SK-N-SH (cell line): ENCODE results near the gene MEF2A. TPM values are rescaled to one million over a fixed set of nuclear protein-coding genes. Genes with fewer than 3 reads are reported as not detected.

ENCODE experiments used
- CTCF ChIA-PET: fragments of 300-600, 350-600 bp; formaldehyde crosslinking; extraction: SDS; loops from one replicate; lab custom pipeline; 2021; lab: Yijun Ruan, JAX
- POLR2A ChIA-PET: fragments of 350-600 bp; sonication (Branson Sonifier 250); formaldehyde crosslinking; extraction: SDS; loops from one replicate; lab custom pipeline; 2020; ENCODE audit warnings: antibody characterized with exemption, inconsistent platforms; lab: Yijun Ruan, JAX
- DNase-seq: peaks from one replicate; pipeline ENCODE4 v3.0.0; 2012
- H2AFZ ChIP-seq: fragments of 200-600 bp; sonication (generic); 2 replicates; pipeline ENCODE4 v1.8.1; 2016; ENCODE audit warnings: antibody characterized with exemption, mild to moderate bottlenecking, low read depth
- H3F3A ChIP-seq: fragments of 200-600 bp; sonication (generic); replicated peaks from 2 replicates; pipeline ENCODE3; 2016; ENCODE audit warnings: antibody characterized with exemption, mild to moderate bottlenecking; ENCODE audit not compliant: insufficient read depth
- H3K27ac ChIP-seq, 2 experiments: fragments of 200-500 bp in 1 of 2; fragments of 200-600 bp in 1 of 2; sonication (Bioruptor generic) in 1 of 2; sonication (generic), shearing (Covaris generic) in 1 of 2; 2 replicates each; pipeline versions ENCODE4 v1.5.1 to v1.6.1; 2014 to 2016; ENCODE audit warnings: low read depth in 2 of 2, inconsistent platforms in 1 of 2, low read length in 1 of 2, mild to moderate bottlenecking in 1 of 2, mixed read lengths in 1 of 2
- H3K27me3 ChIP-seq: fragments of 200-600 bp; sonication (generic), shearing (Covaris generic); 2 replicates; pipeline ENCODE4 v1.6.1; 2016; ENCODE audit warnings: mixed run types; ENCODE audit not compliant: insufficient read depth
- H3K36me3 ChIP-seq, 2 experiments: fragments of 200-500 bp in 1 of 2; fragments of 200-600 bp in 1 of 2; sonication (Bioruptor generic) in 1 of 2; sonication (generic) in 1 of 2; replicated peaks in 1 of 2; 2 replicates each; pipeline versions ENCODE3 to v1.5.1; 2014 to 2016; ENCODE audit warnings: low read length in 1 of 2, mild to moderate bottlenecking in 1 of 2; ENCODE audit not compliant: insufficient read depth in 2 of 2, control insufficient read depth in 1 of 2
- H3K4me1 ChIP-seq, 2 experiments: fragments of 200-500 bp in 1 of 2; fragments of 200-600 bp in 1 of 2; sonication (Bioruptor generic) in 1 of 2; sonication (generic), shearing (Covaris generic) in 1 of 2; 2 replicates each; pipeline versions ENCODE4 v1.5.1 to v1.6.1; 2014 to 2016; ENCODE audit warnings: low read depth in 1 of 2, low read length in 1 of 2, mixed run types in 1 of 2; ENCODE audit not compliant: insufficient read depth in 2 of 2, control insufficient read depth in 1 of 2
- H3K4me2 ChIP-seq: fragments of 200-600 bp; sonication (generic), shearing (Covaris generic); 2 replicates; pipeline ENCODE4 v1.6.1; 2017; ENCODE audit warnings: mixed run types
- H3K4me3 ChIP-seq, 2 experiments: fragments of 200-500 bp in 1 of 2; fragments of 200-600 bp in 1 of 2; sonication (Bioruptor generic) in 1 of 2; sonication (generic), shearing (Covaris generic) in 1 of 2; 2 replicates each; pipeline versions ENCODE4 v1.5.1 to v1.8.1; 2014 to 2016; ENCODE audit warnings: low read depth in 2 of 2, inconsistent platforms in 1 of 2, low read length in 1 of 2, mild to moderate bottlenecking in 1 of 2, mixed read lengths in 1 of 2, moderate library complexity in 1 of 2
- H3K79me2 ChIP-seq: fragments of 200-600 bp; sonication (generic); 2 replicates; pipeline ENCODE4 v1.8.1; 2017; ENCODE audit warnings: mild to moderate bottlenecking; ENCODE audit not compliant: insufficient read depth
- H3K9ac ChIP-seq: fragments of 200-600 bp; sonication (generic); 2 replicates; pipeline ENCODE4 v1.6.1; 2017; ENCODE audit warnings: mixed run types
- H3K9me2 ChIP-seq: fragments of 200-600 bp; sonication (generic); 2 replicates; pipeline ENCODE4 v1.6.1; 2017; ENCODE audit warnings: mixed run types
- H3K9me3 ChIP-seq: fragments of 200-600 bp; sonication (generic); 2 replicates; pipeline ENCODE4 v1.6.1; 2017; ENCODE audit warnings: mixed run types, mild to moderate bottlenecking, moderate library complexity
- H4K20me1 ChIP-seq: fragments of 200-600 bp; sonication (generic); 2 replicates; pipeline ENCODE4 v1.6.1; 2017; ENCODE audit warnings: mild to moderate bottlenecking, mixed run types; ENCODE audit not compliant: insufficient read depth
- EZH2phosphoT487 ChIP-seq: fragments of 200-600 bp; sonication (generic); IDR thresholded peaks from 2 replicates; pipeline ENCODE4 v1.6.1; 2017; ENCODE audit warnings: low read depth, mixed run types, mild to moderate bottlenecking, antibody characterized with exemption, moderate library complexity, borderline replicate concordance
- FOXM1 ChIP-seq: IDR thresholded peaks from 2 replicates; pipeline ENCODE4 v1.4.0; 2012; ENCODE audit warnings: low read depth, mild to moderate bottlenecking
- GABPA ChIP-seq: IDR thresholded peaks from 2 replicates; pipeline ENCODE4 v1.4.0; 2012; ENCODE audit warnings: low read depth, mild to moderate bottlenecking
- MEF2A ChIP-seq: IDR thresholded peaks from 2 replicates; pipeline ENCODE4 v1.4.0; 2012; ENCODE audit warnings: low read depth, borderline replicate concordance
- MXI1 ChIP-seq: IDR thresholded peaks from 2 replicates; pipeline ENCODE4 v1.6.1; 2012; ENCODE audit warnings: mild to moderate bottlenecking, low read depth, low read length, improper control_type of control experiment
- NFIC ChIP-seq: IDR thresholded peaks from 2 replicates; pipeline ENCODE4 v1.4.0; 2012; ENCODE audit warnings: borderline replicate concordance
- POLR2AphosphoS5 ChIP-seq: IDR thresholded peaks from 2 replicates; pipeline ENCODE4 v1.6.1; 2012; ENCODE audit warnings: low read depth, low read length
- RAD21 ChIP-seq: IDR thresholded peaks from 2 replicates; pipeline ENCODE4 v1.6.1; 2012; ENCODE audit warnings: mild to moderate bottlenecking, low read length
- RCOR1 ChIP-seq: fragments of 150-350 bp; IDR thresholded peaks from 2 replicates; pipeline ENCODE4 v1.6.1; 2017; ENCODE audit warnings: antibody characterized with exemption, low read length
- RFX5 ChIP-seq: IDR thresholded peaks from 2 replicates; pipeline ENCODE4 v1.6.1; 2012; ENCODE audit warnings: mild to moderate bottlenecking, improper control_type of control experiment, low read length
- RXRA ChIP-seq: IDR thresholded peaks from 2 replicates; pipeline ENCODE4 v1.4.0; 2012; ENCODE audit warnings: low read depth, mild to moderate bottlenecking, borderline replicate concordance
- TCF12 ChIP-seq: IDR thresholded peaks from 2 replicates; pipeline ENCODE4 v1.4.0; 2012
- YY1 ChIP-seq: IDR thresholded peaks from 2 replicates; pipeline ENCODE4 v1.4.0; 2012; ENCODE audit warnings: low read depth, mild to moderate bottlenecking
- WGBS: methylation state at CpG from one replicate; pipeline ENCODE4 v1.1.6; 2017; ENCODE audit warnings: low lambda C conversion rate; 5-methylcytosine and 5-hydroxymethylcytosine counted together
- polyA plus RNA-seq, 3 experiments: library from polyadenylated mRNA; depleted of rRNA; stranded (reverse); fragments of >200 nt; gene quantifications; 2 replicates each; pipeline ENCODE4 v1.2.3, GENCODE V29; 2012
- TF ChIP-seq, protein P1 (sequence below): IDR thresholded peaks from 2 replicates; pipeline ENCODE4 v1.4.0; 2012; ENCODE audit warnings: low read depth, borderline replicate concordance
- TF ChIP-seq, protein P2 (sequence below): IDR thresholded peaks from 2 replicates; pipeline ENCODE4; 2012
- TF ChIP-seq, protein P3 (sequence below): IDR thresholded peaks from 2 replicates; pipeline ENCODE4 v1.6.1; 2012; ENCODE audit warnings: mild to moderate bottlenecking, low read depth, low read length, moderate library complexity
- TF ChIP-seq, protein P4 (sequence below): IDR thresholded peaks from 2 replicates; pipeline ENCODE4 v1.4.0; 2012; ENCODE audit warnings: low read depth, borderline replicate concordance

Gene MEF2A
- polyA plus RNA-seq, 1 of the 3 experiments (the other 2 are of a cell fraction): 20.9 TPM

DNA sequence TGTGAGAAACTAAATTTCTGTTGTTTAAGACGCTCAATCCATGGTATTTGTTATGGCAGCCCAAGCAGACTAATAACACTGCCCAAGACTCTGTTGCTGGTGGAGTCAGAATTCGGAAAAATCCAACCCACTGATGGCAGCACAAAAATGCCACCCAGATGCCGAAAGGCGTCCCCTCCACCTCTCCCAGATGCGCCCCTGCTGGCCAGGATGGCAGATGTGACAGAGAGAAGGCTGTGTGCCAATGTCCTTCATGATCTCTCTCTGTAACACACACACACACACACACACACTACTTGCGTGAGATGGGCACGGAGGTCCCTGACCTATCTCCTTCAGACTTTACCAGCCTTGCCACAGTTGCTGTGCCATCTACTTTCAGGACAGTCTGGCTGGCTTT is 178.4 kb downstream of the MEF2A start:
- Histone ChIP-seq H3K9me2 (no peaks in the 10 kb centered on the region), H3F3A (no peaks in the 10 kb centered on the region), H3K4me2 (no peak overlapping the region), H2AFZ (no peak overlapping the region), H3K27me3 (no peaks in the 10 kb centered on the region), H3K4me1 (no peaks in the 10 kb centered on the region), H3K27ac (no peak overlapping the region), H4K20me1 (no peaks in the 10 kb centered on the region), H3K79me2 (no peaks in the 10 kb centered on the region), H3K9me3 (no peaks in the 10 kb centered on the region), H3K9ac (no peak overlapping the region), H3K4me3 (no peak overlapping the region), H3K36me3 (no peaks in the 10 kb centered on the region)
- ChIA-PET POLR2A (no interaction called here), CTCF (no interaction called here)
- DNase-seq: no peak
- TF ChIP-seq YY1: no peak
- no peak for TF ChIP-seq RXRA
- TF ChIP-seq, protein P1, sequence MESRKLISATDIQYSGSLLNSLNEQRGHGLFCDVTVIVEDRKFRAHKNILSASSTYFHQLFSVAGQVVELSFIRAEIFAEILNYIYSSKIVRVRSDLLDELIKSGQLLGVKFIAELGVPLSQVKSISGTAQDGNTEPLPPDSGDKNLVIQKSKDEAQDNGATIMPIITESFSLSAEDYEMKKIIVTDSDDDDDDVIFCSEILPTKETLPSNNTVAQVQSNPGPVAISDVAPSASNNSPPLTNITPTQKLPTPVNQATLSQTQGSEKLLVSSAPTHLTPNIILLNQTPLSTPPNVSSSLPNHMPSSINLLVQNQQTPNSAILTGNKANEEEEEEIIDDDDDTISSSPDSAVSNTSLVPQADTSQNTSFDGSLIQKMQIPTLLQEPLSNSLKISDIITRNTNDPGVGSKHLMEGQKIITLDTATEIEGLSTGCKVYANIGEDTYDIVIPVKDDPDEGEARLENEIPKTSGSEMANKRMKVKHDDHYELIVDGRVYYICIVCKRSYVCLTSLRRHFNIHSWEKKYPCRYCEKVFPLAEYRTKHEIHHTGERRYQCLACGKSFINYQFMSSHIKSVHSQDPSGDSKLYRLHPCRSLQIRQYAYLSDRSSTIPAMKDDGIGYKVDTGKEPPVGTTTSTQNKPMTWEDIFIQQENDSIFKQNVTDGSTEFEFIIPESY: no peak
- no peak for TF ChIP-seq GABPA
- TF ChIP-seq FOXM1: no peak
- no peak for TF ChIP-seq MXI1
- 85% methylated on average over 7 of the region's 7 CpGs for WGBS

DNA sequence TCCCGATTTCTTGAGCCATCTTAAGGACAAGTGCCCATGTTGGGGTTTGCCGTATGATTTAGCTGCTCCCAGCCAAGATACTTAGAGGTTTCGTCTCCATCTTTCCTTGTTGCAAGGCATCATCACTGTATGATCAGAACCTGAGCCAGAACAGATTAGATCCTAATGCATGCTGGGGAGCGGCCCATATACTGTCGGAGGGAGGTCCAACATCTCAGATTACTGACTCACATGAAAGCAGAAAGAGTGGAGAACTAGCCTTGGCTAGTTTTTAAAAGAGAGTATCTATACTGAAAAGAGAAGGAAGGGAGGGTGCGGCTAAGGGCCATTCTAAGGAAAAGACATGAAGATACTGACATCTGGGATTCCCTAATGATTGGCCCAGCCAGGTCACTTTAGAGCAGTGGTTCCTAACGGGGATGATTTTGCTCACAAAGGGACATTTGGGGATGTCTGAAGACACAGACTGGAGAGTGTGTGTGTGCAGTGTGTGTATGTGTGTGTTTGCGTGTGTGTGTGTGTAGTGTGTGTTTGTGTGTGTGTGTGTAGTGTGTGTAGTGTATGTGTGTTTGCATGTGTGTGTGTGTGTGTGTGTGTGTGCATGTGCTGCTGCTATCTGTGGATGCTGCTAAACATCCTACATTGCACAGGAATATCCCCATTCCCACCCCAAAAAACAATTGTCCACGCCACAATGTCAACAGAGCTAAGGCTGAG is 179.7 kb downstream of the MEF2A start:
- H2AFZ ChIP-seq: no peak overlapping the region
- H3K27me3 ChIP-seq: no peaks in the 10 kb centered on the region
- no peaks in the 10 kb centered on the region for H3F3A ChIP-seq
- no peaks in the 10 kb centered on the region for H3K36me3 ChIP-seq
- no peak overlapping the region for H3K4me2 ChIP-seq
- no peaks in the 10 kb centered on the region for H3K9me3 ChIP-seq
- no peak overlapping the region for H3K27ac ChIP-seq
- WGBS: 76% methylated on average over 9 of the region's 9 CpGs
- no peak for DNase-seq
- no peak for TF ChIP-seq FOXM1
- TF ChIP-seq, protein P2, sequence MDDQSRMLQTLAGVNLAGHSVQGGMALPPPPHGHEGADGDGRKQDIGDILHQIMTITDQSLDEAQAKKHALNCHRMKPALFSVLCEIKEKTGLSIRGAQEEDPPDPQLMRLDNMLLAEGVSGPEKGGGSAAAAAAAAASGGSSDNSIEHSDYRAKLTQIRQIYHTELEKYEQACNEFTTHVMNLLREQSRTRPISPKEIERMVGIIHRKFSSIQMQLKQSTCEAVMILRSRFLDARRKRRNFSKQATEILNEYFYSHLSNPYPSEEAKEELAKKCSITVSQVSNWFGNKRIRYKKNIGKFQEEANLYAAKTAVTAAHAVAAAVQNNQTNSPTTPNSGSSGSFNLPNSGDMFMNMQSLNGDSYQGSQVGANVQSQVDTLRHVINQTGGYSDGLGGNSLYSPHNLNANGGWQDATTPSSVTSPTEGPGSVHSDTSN: no peak
- TF ChIP-seq, protein P3, sequence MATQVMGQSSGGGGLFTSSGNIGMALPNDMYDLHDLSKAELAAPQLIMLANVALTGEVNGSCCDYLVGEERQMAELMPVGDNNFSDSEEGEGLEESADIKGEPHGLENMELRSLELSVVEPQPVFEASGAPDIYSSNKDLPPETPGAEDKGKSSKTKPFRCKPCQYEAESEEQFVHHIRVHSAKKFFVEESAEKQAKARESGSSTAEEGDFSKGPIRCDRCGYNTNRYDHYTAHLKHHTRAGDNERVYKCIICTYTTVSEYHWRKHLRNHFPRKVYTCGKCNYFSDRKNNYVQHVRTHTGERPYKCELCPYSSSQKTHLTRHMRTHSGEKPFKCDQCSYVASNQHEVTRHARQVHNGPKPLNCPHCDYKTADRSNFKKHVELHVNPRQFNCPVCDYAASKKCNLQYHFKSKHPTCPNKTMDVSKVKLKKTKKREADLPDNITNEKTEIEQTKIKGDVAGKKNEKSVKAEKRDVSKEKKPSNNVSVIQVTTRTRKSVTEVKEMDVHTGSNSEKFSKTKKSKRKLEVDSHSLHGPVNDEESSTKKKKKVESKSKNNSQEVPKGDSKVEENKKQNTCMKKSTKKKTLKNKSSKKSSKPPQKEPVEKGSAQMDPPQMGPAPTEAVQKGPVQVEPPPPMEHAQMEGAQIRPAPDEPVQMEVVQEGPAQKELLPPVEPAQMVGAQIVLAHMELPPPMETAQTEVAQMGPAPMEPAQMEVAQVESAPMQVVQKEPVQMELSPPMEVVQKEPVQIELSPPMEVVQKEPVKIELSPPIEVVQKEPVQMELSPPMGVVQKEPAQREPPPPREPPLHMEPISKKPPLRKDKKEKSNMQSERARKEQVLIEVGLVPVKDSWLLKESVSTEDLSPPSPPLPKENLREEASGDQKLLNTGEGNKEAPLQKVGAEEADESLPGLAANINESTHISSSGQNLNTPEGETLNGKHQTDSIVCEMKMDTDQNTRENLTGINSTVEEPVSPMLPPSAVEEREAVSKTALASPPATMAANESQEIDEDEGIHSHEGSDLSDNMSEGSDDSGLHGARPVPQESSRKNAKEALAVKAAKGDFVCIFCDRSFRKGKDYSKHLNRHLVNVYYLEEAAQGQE: no peak
- TF ChIP-seq MEF2A: no peak
- TF ChIP-seq NFIC: no peak
- no peak for TF ChIP-seq TCF12
- TF ChIP-seq, protein P4, sequence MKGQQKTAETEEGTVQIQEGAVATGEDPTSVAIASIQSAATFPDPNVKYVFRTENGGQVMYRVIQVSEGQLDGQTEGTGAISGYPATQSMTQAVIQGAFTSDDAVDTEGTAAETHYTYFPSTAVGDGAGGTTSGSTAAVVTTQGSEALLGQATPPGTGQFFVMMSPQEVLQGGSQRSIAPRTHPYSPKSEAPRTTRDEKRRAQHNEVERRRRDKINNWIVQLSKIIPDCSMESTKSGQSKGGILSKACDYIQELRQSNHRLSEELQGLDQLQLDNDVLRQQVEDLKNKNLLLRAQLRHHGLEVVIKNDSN: no peak
- TF ChIP-seq RCOR1: no peak
- TF ChIP-seq GABPA: no peak
- TF ChIP-seq POLR2AphosphoS5: no peak
- TF ChIP-seq, protein P1: no peak
- no peak for TF ChIP-seq RFX5
- TF ChIP-seq RAD21: no peak
- TF ChIP-seq EZH2phosphoT487: no peak
- TF ChIP-seq YY1: no peak
- no peaks in the 10 kb centered on the region for H4K20me1 ChIP-seq
- CTCF ChIA-PET: interaction anchor here (0.9 kb wide), 1 partner anchor 11 kb away, joined by 4 read pairs; no protein-coding TSS in a partner anchor
- H3K4me3 ChIP-seq: no peak overlapping the region
- POLR2A ChIA-PET: no interaction called here
- H3K9me2 ChIP-seq: no peaks in the 10 kb centered on the region
- H3K4me1 ChIP-seq: no peaks in the 10 kb centered on the region
- H3K79me2 ChIP-seq: no peaks in the 10 kb centered on the region
- no peak overlapping the region for H3K9ac ChIP-seq
